HG03460 (cell line): ENCODE measurements around the gene CAVIN3.
A peak's percentile ranks its signal among the peaks of the same experiment; 100 is the strongest.

Experiments
- ATAC-seq: cut with Tn5 transposase; IDR thresholded peaks from one replicate; pipeline ENCODE4 v1.9.1; 2021; ENCODE audit not compliant: unreplicated experiment

CAVIN3 gene

DNA sequence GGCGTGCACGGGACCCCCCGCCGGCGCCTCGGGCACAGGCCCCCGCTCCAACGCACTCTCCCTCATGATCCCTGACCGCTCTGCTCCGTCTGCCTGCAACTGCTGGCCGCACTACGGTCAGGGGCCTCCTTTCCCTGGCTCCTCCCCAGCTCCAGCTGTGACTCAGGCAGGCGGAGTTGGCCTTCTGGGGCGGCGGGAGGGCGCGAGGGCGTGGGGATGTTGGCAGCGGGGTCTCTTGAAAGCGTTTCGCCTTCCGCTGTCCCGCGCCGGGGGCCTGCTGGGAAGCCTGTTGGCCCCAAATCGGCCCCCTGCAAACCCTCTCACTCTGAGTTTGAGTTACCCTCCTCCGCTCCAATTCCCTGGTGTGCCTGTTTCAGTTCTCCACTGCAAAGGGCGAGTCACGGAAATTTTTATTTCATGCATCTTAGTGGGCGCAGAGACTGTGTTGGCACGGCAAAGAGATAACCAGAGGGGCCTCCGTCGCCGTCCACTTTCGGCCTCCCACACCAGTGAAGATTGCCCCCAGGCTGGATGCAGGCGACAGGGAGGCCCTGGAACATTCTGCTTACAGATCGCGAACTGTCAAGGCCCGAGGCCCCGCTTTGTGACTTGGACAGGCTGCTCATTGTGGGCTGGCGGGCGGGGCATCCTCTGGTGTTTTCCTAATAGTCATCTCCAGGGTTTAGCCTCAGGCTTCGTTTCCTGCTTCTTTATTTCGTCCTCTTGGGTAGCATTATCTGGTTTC lies at the start of gene CAVIN3:
CAVIN3 (minus strand) TSS at position 91 of the 745 bp plus-strand sequence; CDS start at position 66, 25 bp downstream.
- ATAC-seq = peak; percentile 32

DNA sequence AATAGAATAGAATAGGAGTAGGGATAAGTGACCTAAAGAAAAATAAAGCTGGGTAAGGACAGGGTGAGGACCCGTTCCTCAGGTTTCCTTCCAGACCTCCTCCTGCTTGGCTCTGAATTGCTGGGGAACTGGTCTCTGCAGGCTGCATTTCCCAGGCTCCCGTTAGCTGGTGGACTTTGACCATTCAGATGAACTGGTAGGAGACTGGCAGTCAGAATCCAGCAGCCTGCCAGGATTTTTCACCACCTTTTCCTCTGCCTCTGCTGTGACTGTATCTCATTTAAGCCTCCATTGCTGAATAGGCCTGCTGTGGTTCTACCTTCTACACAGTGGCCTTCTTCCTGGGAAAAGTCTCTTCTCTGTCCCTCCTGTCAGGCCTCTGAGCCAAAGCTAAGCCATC lies 45.4 kb upstream of the CAVIN3 start:
- ATAC-seq = no peak

- peak; percentile 92 for ATAC-seq
Measured at GRCh38 chr11:6362873-6363678, 42.8 kb upstream of the CAVIN3 start.

- no peak for ATAC-seq
Measured at GRCh38 chr11:6362185-6362872, 42.0 kb upstream of the CAVIN3 start.

DNA sequence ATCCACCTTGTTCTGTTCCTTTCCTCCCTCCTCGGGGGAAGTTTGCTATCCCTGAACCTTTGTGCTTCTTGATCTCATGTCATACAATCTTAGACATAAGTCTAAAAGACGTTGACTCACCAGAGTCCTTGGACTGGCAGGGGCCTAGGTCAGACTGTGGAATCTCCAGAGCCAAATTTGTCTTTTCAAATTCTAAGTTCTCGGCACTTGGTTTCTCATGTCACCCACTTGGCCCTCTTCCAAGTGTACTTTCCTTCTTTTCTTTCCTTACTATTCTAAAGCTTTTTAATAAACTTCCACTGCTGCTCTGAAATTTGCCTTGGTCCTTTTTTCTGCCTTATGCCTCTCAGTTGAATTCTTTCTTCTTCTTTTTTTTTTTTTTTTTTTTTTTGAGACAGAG lies 39.9 kb upstream of the CAVIN3 start:
- no peak for ATAC-seq

DNA sequence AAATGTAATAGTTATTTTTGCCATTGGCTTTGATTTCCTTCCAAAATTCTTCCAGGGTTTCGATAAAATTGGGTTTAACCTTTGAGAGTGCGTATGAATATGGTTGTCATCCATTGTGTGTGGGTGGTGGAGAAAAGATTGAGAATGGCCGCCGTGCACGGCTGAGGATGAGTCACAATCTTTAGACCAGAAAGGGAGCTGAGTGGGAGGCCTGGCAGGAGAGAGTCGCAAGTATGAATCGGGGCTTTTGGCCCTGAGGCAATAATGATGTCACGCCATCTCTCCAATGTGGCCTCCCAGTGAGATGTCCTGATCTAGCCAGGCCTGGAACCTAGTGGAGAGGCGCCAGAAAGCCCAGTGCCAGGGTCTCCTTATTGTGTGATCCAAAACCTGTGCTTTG lies 36.9 kb upstream of the CAVIN3 start:
- ATAC-seq = no peak

- ATAC-seq = no peak
Measured at GRCh38 chr11:6356503-6357055, 36.3 kb upstream of the CAVIN3 start.

DNA sequence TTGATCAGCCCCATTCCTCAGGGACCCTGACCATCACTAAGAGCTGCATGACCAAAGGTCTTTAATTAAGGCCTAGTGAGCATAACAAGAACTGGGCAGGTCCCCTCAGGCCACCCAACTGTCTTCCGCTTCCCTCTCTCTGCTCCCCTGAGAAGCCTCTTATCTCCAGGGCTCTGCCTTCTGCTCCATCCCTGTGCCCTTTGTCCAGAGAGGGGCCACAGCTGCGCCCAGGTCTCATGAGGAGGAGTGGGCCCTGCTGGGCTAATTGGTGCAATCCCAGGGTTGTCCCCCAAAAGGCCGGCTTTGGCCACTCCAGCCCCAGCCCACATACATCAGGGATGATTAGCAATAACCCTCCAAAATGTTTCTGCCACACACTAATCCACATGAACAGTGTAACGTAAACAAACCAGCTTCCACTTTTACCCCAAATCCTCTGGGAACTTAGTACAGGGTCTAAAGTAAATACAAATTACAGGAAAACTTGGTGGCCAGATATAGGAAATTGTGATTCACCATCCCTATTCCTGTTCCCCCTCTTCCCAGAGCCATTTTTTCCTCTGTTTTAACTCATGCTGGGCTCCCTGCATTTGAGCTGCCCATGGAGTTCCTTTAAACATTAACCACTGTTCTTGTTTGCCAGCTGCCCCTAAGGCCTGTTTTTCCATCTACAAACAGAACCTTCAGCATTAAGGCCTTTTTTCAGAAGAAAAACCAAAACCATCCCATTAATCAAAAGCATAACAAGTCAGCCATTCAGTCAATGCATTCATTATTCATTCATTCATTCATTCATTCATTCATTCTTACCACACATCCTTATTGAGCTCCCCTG lies 34.6 kb upstream of the CAVIN3 start:
- no peak for ATAC-seq

GRCh38 chr11:6353367-6353987 lies 33.2 kb upstream of the CAVIN3 start:
- peak; percentile 87 for ATAC-seq

DNA sequence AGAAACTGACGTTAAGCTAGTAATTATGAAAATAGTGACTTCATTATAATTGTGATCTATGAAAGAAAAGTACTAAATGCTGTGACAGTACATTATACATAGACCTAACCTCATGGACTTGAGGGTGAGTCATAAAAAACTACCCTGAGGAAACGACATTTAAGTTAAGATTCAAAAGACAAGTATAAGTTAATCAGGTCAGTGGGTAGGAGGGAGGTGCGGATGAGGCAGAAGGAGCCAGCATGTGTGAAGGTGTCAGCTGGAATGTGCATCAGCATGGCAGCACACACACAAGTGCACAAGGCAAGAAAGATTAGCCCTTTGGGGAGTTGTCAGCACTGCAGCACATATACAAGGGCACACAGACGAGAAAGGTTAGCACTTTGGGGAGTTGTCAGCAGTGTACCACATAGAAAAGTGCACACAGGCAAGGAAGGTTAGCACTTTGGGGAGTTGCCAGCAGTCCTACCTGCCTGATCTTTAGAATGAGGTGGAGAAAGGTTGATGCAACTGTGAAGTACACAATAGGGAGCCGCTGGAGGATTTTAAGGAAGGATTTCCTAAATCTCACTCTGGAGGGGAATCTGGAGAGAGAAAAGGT lies 31.6 kb upstream of the CAVIN3 start:
- no peak for ATAC-seq

DNA sequence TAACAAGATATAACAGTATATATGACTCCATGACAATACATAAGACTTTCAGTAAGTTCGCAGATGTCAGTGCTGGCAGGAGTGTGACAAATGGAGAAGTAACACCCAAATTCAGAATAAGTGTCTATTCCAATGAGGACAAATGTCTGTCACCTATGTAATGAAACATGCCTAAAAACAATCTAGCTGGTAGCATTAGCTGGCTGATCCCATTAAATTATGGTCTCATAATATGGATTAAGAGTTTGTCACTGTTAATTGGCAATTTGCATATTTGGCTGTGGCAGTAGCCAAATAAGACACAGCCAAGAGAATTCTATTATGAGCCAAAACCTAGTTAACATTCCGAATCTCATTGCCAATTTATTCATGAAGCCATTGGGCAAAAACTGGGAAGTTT lies 30.2 kb upstream of the CAVIN3 start:
- no peak for ATAC-seq

DNA sequence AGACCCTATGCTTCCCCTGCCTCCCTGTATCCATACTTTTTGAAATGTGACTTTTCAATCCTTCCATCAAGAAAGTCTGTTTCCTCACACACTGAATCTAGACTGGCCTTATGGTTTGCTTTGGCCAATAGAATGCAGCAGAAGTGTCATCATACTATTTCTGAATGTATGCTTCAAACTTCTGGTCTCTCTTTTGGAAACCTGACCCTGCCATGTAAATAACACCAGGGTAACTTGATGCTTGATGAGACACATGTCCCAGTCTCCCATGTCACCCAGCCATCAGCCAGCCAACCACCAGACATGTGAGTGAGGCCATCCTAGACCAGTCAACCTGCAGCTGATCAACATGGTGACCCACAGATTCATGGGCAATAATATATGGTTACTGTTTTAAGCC lies 29.7 kb upstream of the CAVIN3 start:
- ATAC-seq = no peak

DNA sequence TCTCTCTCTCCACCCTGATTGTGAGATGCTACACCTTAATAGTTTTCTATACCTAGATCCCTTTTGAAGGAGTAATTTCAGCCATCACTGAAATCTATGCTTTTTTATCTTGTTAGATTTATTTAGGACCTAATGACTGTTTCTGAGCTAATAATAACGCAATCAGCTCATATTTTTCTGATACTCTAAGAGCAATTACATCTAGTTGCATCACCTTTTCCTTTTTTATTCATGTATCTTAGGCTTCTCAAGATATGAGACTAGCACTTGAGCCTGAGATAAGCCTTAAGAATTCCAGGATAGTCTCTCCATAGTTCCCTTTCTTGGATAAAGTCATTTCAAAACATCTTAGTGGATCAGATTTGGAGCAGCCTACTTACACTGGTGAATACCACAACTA lies 25.1 kb upstream of the CAVIN3 start:
- no peak for ATAC-seq

GRCh38 chr11:6336293-6336692 lies 16.0 kb upstream of the CAVIN3 start:
- ATAC-seq = no peak

- no peak for ATAC-seq
Measured at GRCh38 chr11:6334806-6335205, 14.5 kb upstream of the CAVIN3 start.

DNA sequence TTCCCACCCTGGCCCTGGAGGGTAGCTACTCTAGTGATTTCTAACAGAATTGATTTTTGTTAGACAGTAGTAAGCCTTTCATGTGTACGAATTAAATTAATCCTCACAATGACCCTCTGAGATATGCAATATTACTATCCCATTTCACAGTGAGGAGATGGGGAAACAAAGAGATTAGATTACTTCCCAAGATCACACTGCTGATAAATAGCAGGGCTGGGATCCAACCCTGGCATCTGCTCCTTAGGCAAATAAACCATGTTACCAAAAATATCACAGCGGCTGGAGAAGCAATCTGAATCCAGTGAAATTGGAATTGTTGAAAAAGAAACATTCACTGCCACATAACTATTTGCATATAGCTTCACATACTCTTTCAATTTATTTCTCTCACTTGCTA lies 12.8 kb upstream of the CAVIN3 start:
- ATAC-seq = no peak

DNA sequence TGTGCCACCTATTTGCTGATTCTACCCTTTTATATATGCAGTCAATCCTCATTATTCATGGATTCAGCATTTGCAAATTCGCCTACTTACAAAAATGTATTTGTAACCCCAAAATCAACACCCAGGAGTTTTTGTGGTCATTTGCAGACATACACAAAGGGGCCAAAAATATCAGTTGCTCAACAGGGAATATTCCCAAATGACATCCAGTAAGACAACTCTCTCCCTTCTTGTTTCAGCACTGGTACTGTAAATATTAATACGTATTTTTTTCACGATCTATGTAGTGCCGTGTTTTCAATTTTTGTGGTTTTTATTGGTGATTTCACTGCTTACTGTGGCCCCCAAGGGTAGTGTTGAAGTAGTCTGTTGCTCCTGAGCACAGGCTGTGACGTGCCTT lies 11.8 kb upstream of the CAVIN3 start:
- ATAC-seq = no peak

GRCh38 chr11:6328321-6328720 lies 8.0 kb upstream of the CAVIN3 start:
- no peak for ATAC-seq

- no peak for ATAC-seq
Measured at GRCh38 chr11:6327806-6328205, 7.5 kb upstream of the CAVIN3 start.

- no peak for ATAC-seq
Measured at GRCh38 chr11:6326985-6327384, 6.7 kb upstream of the CAVIN3 start.
